Epithelial cell of prostate (primary cell): ENCODE data around the gene NKX3-2.

Source experiments
- DNase-seq: peaks from one replicate; pipeline ENCODE4 v3.0.0-alpha.2; 2011; ENCODE audit warnings: low read depth, low spot score
- H3K27ac ChIP-seq: fragments of 450-650 bp; 2 replicates; pipeline ENCODE4 v1.5.1; 2017; ENCODE audit warnings: mild to moderate bottlenecking

Gene NKX3-2

GRCh38 chr4:13515268-13515667 lies 29.0 kb downstream of the NKX3-2 start:
- H3K27ac ChIP-seq: no peak overlapping the region
- DNase-seq: no peak

- H3K27ac ChIP-seq: no peak overlapping the region
- no peak for DNase-seq
Measured at GRCh38 chr4:13514722-13515121, 29.6 kb downstream of the NKX3-2 start.

- H3K27ac ChIP-seq: no peak overlapping the region
- no peak for DNase-seq
Measured at GRCh38 chr4:13511101-13511500, 33.2 kb downstream of the NKX3-2 start.

GRCh38 chr4:13509442-13509841 lies 34.9 kb downstream of the NKX3-2 start:
- no peak for DNase-seq
- no peak overlapping the region for H3K27ac ChIP-seq

GRCh38 chr4:13504374-13504773 lies 39.9 kb downstream of the NKX3-2 start:
- H3K27ac ChIP-seq: no peak overlapping the region

GRCh38 chr4:13498469-13498868 lies 45.8 kb downstream of the NKX3-2 start:
- no peak overlapping the region for H3K27ac ChIP-seq
- DNase-seq: no peak

More at GRCh38 chr4:13504374-13504773, 39.9 kb downstream of the NKX3-2 start:
- no peak for DNase-seq

- H3K27ac ChIP-seq: no peak overlapping the region
- DNase-seq: no peak
Measured at GRCh38 chr4:13496605-13497004, 47.7 kb downstream of the NKX3-2 start.

GRCh38 chr4:13495753-13496152 lies 48.6 kb downstream of the NKX3-2 start:
- no peak for DNase-seq
- no peak overlapping the region for H3K27ac ChIP-seq

GRCh38 chr4:13493793-13494192 lies 50.5 kb downstream of the NKX3-2 start:
- no peak overlapping the region for H3K27ac ChIP-seq
- no peak for DNase-seq

GRCh38 chr4:13492747-13493146 lies 51.6 kb downstream of the NKX3-2 start:
- no peak for DNase-seq

More at GRCh38 chr4:13492747-13493146, 51.6 kb downstream of the NKX3-2 start:
- no peak overlapping the region for H3K27ac ChIP-seq
